ENCODE measurements around the gene NR2F1-AS1.

Gene NR2F1-AS1

DNA sequence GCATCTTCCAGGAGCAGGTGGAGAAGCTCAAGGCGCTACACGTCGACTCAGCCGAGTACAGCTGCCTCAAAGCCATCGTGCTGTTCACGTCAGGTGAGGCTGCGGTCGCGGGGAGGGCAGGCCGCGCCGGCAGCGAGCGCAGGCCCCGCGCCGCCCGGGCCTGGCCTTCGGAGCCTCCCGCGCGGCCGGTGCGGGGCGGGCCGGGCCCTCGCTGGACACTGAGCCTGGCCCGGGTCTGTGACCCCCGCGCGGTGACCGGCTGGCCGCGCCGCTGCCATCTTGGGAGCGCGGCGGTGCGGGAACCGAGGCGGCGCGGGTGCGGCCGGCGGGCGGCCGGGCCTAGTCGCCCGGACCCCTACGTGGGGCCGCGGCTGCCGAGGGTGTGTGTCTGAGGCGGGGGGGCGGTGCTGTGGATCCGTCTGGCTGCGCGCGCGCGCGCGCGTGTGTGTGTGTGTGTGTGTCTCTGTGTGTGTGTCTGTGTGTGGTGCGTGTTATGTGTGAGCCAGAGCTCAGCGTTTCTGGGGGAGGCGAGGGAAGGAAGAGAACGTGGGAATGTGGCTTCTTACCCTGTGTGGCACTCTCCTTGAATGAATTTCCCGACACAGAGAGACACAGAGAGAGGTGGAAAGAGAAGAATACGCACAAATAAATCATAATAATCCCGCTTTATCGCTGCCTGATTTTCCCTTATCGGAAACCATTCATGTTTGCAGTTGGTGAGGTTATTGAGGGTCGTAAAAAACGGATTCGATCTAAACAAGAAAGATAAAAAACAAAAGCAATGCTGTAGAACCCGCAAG is 7.5 kb upstream of the NR2F1-AS1 start:
- DNase-seq = no peak

DNA sequence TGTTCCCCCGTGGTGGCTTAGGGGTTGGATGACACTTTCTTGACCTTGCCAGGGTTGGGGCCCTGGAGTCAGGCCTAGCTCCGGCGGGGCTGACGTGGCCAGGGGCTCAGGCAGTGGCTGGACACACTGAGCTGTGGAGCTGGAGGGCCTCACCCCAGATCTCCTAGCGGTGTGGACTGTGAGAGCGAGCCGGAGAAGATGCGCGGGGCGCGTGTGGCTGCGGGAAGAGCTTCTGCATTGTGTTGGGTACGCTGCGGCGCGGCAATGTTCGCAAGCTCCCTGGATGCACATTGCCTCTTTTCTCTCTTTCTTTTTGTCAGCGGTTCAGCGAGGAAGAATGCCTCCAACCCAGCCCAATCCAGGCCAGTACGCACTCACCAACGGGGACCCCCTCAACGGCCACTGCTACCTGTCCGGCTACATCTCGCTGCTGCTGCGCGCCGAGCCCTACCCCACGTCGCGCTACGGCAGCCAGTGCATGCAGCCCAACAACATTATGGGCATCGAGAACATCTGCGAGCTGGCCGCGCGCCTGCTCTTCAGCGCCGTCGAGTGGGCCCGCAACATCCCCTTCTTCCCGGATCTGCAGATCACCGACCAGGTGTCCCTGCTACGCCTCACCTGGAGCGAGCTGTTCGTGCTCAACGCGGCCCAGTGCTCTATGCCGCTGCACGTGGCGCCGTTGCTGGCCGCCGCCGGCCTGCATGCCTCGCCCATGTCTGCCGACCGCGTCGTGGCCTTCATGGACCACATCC is 6.8 kb upstream of the NR2F1-AS1 start:
- DNase-seq = no peak

DNA sequence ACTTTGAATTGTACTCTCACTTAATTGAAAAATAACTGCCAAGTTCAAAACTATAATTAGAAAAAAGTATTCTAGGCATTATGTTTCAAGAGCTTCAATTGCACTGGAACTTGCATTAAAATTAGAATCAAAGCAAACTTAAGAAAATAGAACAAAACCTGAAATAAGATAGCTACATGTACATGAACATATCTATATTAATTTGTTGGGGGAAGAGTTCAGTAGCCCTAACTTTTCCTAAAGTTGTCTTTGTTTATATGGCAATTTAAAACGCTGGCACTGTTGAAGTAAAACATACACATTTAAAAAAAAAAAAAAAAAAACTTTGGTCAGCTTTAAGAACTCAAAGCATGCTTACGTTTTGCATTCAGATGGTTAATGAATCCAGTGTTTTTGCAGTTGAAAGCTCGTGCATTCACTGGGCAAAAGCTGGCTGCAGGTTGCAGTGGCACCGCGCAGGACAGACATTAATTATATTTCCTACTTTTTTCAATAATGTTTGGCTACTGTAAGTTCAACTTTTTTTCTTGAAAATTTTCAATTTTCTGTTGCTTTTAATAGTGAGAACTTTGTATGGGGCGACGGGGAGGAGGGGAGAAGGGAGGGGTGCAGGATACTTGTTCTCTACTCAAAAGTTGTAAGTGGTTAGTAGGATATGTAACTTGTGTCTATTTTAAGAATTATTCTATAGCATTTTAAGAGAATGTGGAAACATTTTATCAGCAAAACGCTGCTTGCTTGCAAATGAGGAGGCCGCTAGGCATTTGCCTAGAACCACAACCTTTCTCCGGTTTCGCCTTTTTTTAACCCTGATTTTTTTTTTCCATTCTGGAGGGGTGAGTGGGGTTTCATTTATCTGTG is 5.9 kb upstream of the NR2F1-AS1 start:
- DNase-seq = no peak

DNA sequence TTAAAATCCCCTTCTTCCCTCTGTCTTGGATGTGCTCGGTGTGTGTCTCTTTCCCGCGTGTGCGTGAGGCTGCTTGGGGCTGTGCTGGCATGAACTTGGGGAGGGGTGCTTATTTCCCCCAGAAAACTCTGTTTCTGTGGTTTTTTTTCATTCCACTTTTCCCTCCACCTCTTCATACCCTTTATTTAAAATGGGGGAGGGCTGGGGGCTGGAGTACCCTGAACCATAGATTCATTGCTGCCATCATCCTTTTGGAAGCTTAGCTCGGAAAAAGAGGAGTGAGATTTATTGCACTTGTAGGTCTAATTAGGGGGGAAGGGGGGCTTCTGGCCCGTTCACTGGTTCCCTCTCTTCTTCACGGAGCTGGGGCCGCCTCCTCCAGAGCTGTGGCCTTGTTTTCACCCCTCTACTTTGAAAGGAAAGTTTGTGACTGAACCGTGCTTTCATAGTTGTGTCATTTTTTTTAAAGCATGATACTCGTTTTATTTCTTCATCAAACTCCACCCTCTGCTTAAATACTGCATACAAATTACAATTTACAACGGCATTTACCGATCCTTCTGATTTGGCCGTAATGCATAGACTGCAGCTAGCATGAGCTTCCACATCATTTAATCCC is 4.9 kb upstream of the NR2F1-AS1 start:
- no peak for DNase-seq

DNA sequence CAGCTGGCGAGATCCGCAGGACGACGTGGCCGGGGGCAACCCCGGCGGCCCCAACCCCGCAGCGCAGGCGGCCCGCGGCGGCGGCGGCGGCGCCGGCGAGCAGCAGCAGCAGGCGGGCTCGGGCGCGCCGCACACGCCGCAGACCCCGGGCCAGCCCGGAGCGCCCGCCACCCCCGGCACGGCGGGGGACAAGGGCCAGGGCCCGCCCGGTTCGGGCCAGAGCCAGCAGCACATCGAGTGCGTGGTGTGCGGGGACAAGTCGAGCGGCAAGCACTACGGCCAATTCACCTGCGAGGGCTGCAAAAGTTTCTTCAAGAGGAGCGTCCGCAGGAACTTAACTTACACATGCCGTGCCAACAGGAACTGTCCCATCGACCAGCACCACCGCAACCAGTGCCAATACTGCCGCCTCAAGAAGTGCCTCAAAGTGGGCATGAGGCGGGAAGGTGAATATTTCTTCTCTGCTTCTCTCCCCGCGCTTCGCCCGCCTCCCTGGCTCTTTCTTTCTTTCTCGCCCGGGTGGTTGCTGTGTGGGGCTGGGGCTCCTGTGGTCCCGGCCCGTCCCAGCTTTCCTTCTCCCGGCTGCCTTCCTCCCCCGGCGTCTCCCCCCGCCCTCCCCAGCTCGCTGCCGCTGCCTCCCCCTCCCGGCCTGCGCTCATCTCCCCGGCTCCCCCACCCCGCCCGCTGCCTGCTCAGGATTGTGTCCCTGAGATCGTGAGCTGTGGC is 4.2 kb upstream of the NR2F1-AS1 start:
- peak; percentile 55 for DNase-seq

DNA sequence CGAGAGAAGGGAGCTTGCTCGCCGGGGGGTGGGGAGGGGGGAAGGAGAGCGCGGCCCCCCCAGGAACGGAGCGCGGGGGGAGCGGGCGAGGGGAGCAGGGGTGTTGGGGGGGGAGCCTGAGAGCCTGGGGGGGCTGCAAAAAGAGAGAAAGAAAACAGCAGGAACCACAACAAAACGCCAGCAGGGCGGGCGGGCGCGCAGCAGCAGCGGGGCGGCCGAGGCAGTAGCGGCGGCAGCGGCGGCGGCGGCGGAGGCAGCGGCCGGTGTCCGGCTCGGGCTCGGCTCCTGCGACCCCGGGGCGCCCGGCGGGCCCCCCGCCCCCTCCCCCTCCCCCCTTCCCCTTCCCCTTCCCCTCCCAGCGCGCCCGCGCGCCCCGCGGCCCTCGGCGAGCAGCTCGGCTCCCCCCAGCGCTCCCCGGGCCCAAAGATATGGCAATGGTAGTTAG is 3.6 kb upstream of the NR2F1-AS1 start:
- no peak for DNase-seq

DNA sequence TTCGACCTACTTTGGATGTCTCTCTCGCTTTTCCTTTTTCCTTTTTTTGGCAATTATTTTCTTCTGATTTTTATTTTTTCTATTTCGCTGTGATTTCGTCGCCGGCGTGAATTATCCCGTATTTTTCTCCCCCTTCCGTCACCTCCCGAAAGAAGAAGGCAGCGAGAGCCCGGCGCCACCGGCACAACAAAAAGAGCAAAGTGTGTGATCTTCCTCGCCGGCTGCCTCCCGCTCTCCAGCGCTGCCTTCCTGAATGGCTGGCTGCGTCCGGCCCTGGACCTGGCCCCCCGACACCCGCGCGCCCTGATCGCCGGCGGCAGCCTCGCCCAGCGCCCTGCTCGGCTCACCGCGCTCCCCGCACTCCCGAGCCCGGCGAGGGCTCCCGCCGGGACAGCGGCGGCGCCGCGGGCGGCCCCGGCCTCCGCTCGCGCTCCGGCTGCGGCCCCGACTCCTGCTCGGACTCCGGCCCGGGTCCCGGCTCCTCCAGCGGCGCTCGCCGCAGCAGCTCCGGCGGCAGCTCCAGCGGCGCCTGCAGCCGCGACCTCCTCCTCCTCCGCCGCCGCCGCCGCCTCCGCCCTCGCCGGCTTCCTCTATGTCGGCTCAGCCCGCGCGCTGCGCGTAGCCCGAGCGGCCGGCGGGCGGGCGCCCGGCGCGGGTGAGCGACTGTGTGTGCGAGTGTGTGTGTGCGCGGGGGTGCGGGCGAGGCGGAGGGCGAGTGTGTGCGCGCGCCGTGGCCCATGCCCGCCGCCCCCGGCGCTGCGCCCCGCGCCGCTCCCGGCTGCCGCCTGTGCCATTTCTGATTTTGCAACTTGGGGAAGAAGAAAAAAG is 3.0 kb upstream of the NR2F1-AS1 start:
- DNase-seq = peak; percentile 66

DNA sequence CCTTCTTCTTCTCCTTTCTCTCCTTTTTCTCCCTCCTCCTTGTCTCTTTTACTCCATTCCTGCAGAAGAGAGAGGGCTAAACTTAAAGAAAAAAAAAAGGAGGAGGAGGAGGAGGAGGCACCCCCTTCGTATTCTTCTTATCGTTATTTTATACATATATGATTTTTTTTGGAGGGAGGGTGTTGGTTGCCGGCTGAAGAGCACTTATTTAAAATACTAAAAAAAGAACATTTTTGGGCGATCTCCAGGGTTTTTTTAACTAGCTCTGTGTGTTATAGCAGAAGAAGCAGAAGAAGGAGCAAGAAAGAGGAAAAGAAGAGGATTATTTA is 2.4 kb upstream of the NR2F1-AS1 start:
- no peak for DNase-seq

DNA sequence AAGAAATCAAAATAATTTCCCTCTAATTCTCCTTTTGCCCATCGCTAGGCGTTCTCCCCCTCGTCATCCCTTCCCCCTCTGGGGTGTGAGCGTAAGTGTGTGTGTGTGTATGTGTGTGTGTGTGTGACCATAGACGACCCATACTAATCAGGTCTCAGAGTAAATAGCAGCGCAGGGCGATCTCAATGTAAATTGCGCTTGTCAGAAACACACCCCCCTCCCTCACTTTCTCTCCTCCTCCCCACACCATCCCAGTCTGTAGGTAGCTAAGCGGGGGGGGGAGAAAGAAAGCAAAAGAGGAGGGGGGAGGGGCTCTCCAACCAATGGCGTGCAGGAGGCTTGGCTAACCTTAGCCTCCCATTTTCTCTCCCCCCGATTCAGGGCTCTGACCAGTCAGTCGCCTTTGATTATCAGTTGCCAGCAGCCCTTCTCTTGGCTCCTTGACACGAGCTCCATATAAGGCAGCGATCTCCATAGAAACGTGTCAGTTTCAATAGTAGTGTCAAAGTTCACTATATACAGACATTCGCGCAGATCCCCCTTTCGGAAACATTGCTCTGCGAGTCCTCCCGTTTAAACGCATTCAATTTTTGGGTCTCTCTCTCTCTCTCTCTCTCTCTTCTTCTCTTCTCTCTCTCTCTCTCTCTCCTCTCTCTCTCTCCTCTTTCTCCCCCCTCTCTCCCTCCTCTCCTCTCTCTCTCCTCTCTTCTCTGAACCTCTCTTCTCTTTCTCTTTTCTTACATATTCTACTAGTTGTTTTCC is 1.8 kb upstream of the NR2F1-AS1 start, which contains the start of gene NR2F1:
NR2F1 (plus strand) TSS at position 546 of the 762 bp plus-strand sequence. CDS start 1,802 bp downstream, outside the sequence.
- peak; percentile 83 for DNase-seq

DNA sequence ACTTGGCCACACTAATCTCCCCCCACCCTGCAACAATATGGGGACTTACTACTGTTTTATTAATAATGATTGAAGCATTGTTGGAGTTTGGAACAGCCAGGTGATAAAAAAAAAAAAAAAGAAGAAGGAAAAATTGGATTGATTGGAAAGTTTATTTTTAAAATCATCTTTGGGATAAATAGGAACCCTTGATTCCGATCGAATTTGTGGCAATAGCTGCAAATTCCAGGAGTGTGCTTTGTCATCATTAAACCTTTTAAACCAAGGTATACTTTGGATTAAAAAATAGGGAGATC is 1.1 kb upstream of the NR2F1-AS1 start:
- no peak for DNase-seq

DNA sequence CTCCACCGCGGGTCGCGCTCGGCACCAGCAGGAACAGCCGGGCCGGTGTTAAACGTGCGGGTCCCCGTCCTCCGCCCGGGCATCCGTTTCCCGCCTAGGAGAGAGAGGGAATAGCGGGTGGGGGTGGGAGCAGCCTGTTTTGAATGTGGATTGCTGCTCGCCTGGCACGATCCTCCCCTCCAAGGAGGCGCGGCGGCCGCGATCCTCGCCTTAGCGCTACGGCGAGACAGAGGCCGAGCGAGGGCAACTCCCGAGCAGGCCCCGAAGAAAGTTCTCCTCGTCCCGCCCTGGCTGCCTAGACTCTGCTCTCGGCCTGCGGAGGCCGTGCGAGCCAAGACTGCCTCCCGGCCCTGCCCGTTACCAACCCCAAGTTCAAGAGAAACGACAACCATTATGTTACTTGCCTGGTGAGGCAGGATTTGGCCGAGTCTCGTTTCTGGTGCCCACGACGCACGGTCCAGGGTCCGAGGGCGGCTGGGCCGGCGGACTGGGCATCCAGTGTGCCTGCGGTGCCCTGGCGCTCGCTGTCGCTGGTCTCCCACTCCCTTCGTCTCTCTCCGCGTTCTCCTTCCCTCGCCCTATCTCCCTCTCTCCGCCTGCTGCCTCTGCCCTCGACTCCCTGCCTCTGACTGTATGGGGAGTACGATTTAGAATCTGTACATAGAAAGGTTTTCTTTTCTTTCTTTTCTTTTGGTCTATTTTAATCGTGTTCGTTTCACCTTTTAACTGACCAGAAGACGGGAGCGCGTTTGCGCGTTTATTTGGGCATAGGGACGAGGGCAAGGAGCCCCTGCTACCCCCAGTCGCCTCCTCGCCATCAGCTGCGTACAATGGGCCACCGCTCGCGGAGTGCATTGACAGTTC is 724 bp downstream of the NR2F1-AS1 start:
- peak; percentile 59 for DNase-seq

DNA sequence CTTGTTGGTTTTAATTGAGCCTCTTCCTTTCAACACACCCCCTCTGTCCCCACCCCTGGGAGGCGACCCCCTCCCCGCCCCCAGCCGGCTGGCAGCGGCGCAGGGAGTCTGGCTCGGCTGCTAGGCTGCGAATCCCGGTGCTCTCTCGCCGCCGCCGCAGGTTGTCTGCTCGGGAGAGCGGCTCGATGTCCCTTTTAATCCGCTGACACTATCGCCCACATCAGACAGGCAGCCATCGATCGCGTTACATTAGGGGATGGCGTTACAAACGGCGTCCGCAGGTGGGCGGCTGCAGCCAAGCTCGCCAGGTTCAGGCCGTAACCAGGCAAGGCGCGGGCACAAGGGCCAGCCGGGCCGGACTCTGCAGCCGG is 1.3 kb downstream of the NR2F1-AS1 start:
- DNase-seq = peak; percentile 56

DNA sequence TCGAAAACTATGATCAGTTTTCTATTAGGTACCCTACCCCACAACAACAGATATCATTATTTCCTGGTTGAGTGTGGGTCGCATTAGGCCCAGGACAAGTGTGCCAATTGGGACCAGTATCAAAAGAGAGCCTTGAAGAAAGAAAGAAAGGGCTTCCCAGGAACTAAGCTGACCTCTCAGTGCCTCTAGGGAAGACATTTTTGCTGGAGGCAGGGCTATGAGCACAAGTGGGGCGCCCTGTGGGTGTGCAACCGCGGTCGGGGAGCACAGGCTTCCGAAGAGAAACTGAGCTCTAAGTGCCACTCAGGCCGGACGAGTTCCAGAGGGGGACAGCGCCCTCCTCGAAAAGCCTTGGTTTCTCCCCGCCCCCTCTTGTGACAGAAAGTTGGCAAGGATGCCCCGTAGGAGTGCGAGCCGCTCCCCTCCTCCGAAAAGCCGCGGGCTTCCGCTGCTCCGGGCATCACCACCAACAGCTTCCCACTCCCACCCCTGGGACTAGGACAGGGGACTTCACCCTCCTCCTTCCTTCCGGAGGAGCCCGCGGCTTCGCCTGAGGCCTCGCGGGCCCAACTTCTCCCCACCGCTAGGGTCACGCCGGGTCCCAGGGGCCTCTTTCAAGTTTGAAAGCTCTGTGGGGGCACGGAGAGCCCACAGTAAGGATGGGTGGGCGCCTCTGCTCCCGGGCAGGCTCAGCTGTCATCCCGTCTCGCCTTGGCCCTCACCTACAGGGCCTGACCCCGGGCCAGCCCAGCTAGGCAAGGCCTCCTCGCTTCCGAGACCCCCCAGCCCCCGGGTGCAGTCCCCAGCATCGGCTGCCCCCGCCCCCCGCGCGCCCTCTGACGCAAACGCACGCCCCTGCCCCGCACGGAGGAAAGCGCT is 2.0 kb downstream of the NR2F1-AS1 start:
- peak; percentile 55 for DNase-seq

DNA sequence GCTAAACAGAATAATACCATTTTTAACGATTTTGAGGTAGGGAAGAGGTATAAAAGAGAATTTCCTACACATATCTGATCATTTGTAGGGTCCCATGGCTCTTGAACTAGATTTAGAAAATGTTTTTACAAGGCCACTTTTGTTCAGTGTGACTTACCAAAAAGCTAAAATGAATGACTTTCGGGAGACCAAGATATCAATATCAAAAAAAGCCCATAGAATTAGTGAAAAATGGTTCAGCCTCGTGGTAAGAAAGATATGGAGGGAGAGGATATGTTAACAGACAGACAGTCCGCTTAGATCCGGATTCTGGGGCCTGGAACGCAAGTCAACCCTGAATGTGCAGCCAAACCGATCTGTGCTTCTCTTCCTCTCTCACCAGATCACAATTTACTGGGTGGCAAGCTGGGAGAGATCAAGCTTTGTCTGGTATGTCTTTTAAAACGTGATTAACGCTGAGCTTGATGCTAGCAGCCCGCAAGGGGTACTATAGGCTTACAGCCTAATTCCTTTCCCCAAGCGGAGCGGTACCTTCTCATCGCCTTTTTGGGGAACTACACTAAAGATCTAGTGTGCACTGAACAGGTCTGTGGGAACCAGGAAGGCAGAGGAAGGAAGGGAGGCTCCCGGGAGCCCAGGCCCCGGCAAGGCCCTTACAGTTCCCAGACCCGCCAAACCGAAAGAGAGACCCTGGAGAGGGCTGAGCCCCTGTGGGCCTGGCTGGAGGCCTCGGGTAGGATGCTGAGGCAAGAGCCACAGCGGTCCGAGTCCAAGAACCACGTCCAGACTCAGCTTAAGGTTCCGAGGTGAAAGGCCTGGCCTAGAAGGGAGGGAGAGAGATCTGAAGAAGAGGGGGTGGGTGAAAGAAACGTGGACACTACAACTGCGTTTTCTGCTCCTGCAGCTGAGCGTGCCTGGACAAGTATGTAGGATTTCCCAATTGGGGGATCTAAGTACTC is 2.9 kb downstream of the NR2F1-AS1 start:
- DNase-seq = no peak

DNA sequence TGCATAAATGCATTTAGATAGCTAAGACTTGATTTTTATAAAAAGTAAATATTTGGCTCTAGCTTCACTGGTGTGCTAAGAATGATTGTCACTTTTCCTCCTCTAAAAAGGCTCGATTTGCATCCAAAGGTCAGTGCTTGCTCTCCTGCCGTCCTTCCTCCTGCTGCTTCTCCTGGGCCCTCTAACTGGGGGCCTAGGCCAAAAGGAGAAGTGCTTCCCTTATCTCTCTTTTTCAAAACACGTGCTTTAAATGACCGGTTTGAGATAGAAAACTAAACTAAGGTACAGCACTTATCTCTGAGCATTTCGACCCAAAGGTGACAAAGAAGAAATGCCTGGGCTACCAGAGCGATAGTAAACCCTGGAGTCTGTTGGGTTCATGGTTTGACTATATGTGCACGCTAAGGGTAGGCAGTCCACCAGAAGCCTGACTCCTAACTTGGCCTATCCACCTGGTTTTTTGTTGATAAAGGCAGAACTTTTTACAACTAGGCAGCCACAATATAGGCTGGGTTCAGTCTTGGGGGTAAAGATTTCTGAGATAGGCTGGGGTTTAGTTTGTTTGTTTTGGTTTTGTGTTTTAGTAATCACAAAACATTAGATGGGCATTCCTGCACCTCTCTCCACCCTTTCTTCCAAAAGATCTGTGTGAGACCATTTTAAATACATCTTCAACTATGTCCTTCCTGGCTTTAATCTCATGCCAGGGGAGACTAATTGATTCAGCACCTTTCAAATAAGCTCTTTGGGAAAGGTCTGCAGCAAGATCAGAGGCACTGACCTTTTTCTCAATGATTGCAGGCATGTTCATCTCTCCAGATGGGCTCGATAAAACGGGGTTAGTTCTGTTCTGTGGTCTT is 3.8 kb downstream of the NR2F1-AS1 start:
- no peak for DNase-seq
